Camera-type eye (tissue), 1 donor: ENCODE data around the gene LCN6. TPM values are rescaled to one million over a fixed set of nuclear protein-coding genes. Genes with fewer than 3 reads are reported as not detected.

Source experiments
- total RNA-seq: library from RNA; depleted of rRNA; stranded (reverse); fragments of >200 nt; gene quantifications from one replicate; pipeline ENCODE4 v1.2.3, GENCODE V29; 2014

Gene LCN6
- total RNA-seq: not detected

DNA sequence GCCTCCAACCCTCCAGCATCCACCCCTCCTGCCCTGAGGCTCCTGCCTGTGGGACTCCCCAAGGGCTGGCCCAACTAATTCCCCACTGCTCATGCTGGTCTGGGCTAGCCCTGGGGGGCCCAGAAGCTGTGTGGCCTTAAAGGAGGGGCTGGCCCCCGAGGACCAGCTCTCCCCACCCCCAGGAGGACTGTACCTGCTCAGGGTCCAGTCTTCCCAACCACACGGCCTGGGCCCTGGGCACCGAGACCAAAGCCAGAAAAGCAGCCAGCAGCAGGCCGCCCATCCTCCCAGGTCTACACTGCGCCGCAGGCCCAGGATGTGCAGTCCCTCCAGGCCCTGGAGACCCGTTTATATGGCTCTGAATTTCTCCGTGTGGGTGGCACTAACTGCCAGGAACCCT lies at the start of gene LCN6:
Gene LCN6 (minus strand): TSS at position 325 of the 400 bp plus-strand sequence. CDS start 42 bp downstream, at position 283.

DNA sequence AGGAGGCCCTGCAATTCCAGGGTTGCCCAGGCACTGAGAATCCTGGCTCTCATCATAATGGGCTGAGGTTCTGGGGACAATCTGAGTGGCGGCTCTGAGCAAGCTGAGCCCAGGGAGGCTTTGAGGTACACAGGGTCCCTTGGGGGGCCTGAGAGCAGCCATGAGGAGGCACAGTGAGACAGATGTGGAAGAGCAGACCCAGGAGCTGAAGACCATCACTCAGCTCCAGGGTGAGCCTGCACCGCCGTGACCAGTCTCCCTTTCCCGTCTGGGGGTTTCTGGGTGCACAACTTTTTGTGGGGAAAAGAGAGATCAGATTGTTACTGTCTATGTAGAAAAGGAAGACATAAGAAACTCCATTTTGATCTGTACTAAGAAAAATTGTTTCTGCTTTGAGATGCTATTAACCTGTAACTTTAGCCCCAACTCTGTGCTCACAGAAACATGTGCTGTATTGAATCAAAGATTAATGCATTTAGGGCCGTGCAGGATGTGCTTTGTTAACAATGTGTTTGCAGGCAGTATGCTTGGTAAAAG lies 48.0 kb upstream of the LCN6 start, which contains the start of gene CCDC183:
Gene CCDC183 (plus strand): TSS at position 101 of the 537 bp plus-strand sequence. CDS start 60 bp downstream, at position 161.

GRCh38 chr9:136790640-136791515 lies 42.6 kb upstream of the LCN6 start, which contains the start of gene TMEM141:
TMEM141 (plus strand) TSS chr9:136791344; CDS start chr9:136791371, 27 bp downstream.

DNA sequence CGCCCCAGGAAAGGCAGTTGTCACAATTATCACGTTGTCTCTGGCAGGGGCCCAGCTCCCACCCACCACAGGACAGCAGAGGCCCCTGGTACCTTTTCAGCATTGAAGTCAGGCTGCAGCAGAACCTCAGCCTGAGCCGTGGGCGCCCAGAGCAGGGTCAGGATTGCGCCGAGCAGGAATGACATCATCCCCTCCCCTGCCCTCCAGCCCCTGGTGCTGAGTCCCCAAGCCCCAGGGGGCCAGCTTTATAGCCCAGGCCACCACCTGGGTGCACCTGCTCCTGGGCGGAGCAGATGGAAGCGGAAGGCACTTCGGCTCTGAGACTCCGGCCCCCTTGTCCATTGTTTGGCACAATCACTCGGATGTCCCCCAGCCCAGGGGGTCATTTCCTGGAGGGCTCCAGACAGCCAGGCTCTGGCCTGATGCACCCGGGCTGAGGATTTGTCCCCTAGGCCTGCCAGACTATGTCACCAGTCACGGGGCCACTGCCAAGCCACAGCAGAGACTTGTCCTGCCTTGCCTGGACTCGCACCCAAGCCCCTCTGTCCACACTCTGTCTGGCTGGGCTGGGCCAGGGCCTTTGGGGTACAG lies 16.1 kb upstream of the LCN6 start, which contains the start of gene LCN15:
Gene LCN15 (minus strand): TSS at position 218 of the 591 bp plus-strand sequence. CDS start 30 bp downstream, at position 188.

DNA sequence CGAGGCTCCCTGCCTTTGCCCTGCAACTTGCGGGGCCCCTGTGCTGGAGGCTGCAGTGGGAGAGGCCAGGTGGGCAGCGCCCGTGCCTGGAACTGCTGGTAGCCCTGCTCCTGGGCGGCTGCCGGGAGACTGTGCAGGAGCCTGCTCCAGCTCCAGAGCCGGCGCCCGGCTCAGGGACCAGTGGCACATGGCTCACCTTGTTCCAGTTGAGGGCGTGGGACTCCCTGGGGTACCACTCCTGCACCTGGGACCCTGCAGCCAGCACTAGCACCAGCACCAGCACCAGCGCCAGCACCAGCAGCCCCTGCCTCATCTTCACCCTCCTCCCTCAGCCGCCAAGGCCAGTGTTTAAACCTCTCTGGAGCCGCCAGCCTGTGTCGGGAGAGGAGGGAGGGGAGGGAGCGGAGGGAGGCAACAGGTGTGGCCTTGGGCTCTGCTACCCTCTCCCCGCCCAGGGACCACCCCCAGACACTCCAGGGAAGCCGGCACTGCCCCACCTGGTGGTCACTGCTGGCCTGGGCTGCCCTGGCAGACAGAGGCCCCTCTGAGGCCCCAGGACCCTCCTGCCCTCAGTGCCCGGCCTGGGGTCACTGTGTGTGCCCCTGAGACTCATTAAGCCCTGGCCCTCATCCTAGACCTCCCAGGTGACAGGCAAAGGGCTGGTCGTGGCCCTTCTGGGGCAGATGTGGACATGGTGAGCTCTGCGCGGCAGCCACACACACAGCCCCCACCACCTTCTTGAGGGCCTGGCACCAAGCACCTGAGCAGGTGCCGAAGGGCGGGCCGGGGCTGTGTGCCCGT lies 5.5 kb downstream of the LCN6 start, which contains the start of gene LCN10:
Gene LCN10 (minus strand): TSS at position 350 of the 801 bp plus-strand sequence. CDS start 37 bp downstream, at position 313.

GRCh38 chr9:136711751-136712689 lies 36.3 kb downstream of the LCN6 start, which contains the start of gene DIPK1B:
DIPK1B (plus strand) TSS chr9:136712572; CDS start chr9:136712666, 94 bp downstream.

Other genes with a start within 250 kb of the LCN6 start
- gene NOTCH1, start 202.5 kb downstream of the LCN6 start, total RNA-seq: 156 TPM
- gene EGFL7, start 85.6 kb downstream of the LCN6 start, total RNA-seq: 36.1 TPM
- 16.9 TPM for gene AGPAT2, start 61.1 kb downstream of the LCN6 start, total RNA-seq
- 26.2 TPM for gene DIPK1B, start 36.0 kb downstream of the LCN6 start, total RNA-seq
- gene LCN10, start 5.6 kb downstream of the LCN6 start, total RNA-seq: 1.4 TPM
- gene LCN8, start 9.7 kb upstream of the LCN6 start, total RNA-seq: 0.38 TPM
- not detected for gene LCN15, start 16.0 kb upstream of the LCN6 start, total RNA-seq
- gene TMEM141, start 42.8 kb upstream of the LCN6 start, total RNA-seq: 31.1 TPM
- 2.0 TPM for gene CCDC183, start 47.8 kb upstream of the LCN6 start, total RNA-seq
- 38.6 TPM for gene RABL6, start 59.4 kb upstream of the LCN6 start, total RNA-seq
- gene AJM1, start 94.0 kb upstream of the LCN6 start, total RNA-seq: 2.0 TPM
- gene PHPT1, start 100.9 kb upstream of the LCN6 start, total RNA-seq: 55.5 TPM
- gene MAMDC4, start 103.8 kb upstream of the LCN6 start, total RNA-seq: 8.2 TPM
- gene EDF1, start 117.8 kb upstream of the LCN6 start, total RNA-seq: 222 TPM
- 15.9 TPM for gene TRAF2, start 138.0 kb upstream of the LCN6 start, total RNA-seq
- gene FBXW5, start 196.2 kb upstream of the LCN6 start, total RNA-seq: 101 TPM
- not detected for gene C8G, start 196.7 kb upstream of the LCN6 start, total RNA-seq
- gene LCN12, start 203.7 kb upstream of the LCN6 start, total RNA-seq: 2.9 TPM
- 230 TPM for gene PTGDS, start 229.0 kb upstream of the LCN6 start, total RNA-seq
- gene LCNL1, start 234.5 kb upstream of the LCN6 start, total RNA-seq: 1.2 TPM
- 25.7 TPM for gene PAXX, start 243.9 kb upstream of the LCN6 start, total RNA-seq
- 1.1 TPM for gene CLIC3, start 248.0 kb upstream of the LCN6 start, total RNA-seq